H9 (cell line): Measurements from ENCODE around the gene IBA57. TPM values are rescaled to one million over a fixed set of nuclear protein-coding genes. Genes with fewer than 3 reads are reported as not detected.

ENCODE experiments used
- DNase-seq: peaks from one replicate; pipeline ENCODE4 v3.0.0-alpha.2; 2017
- H2AFZ ChIP-seq: one replicate; pipeline ENCODE4 v1.6.1; 2013; ENCODE audit warnings: mild to moderate bottlenecking, low read length, control low read depth, moderate library complexity
- H2AK5ac ChIP-seq: 2 replicates; pipeline ENCODE4 v1.6.1; 2013; ENCODE audit warnings: low read length, control low read depth, mixed read lengths; ENCODE audit not compliant: insufficient read length
- H2BK120ac ChIP-seq: one replicate; pipeline ENCODE4 v1.6.1; 2013; ENCODE audit warnings: low read depth, mild to moderate bottlenecking, low read length, control low read depth, inconsistent platforms; ENCODE audit not compliant: poor library complexity, severe bottlenecking
- H2BK12ac ChIP-seq: 2 replicates; pipeline ENCODE4 v1.6.1; 2013; ENCODE audit warnings: low read length, control low read depth, mixed read lengths, low read depth; ENCODE audit not compliant: insufficient read length
- H2BK15ac ChIP-seq: 2 replicates; pipeline ENCODE4 v1.6.1; 2013; ENCODE audit warnings: low read depth, low read length, control low read depth
- H2BK20ac ChIP-seq: one replicate; pipeline ENCODE4 v1.6.1; 2013; ENCODE audit warnings: low read depth, mild to moderate bottlenecking, low read length, control low read depth, inconsistent platforms; ENCODE audit not compliant: poor library complexity, severe bottlenecking
- H2BK5ac ChIP-seq: 2 replicates; pipeline ENCODE4 v1.6.1; 2013; ENCODE audit warnings: low read length, control low read depth, mixed read lengths; ENCODE audit not compliant: insufficient read length
- H3K14ac ChIP-seq: 2 replicates; pipeline ENCODE4 v1.6.1; 2013; ENCODE audit warnings: low read length, control low read depth; ENCODE audit not compliant: insufficient read depth
- H3K18ac ChIP-seq: 2 replicates; pipeline ENCODE4 v1.6.1; 2013; ENCODE audit warnings: low read depth, mild to moderate bottlenecking, mixed read lengths, low read length, control low read depth; ENCODE audit not compliant: insufficient read length
- H3K23ac ChIP-seq: 2 replicates; pipeline ENCODE4 v1.6.1; 2013; ENCODE audit warnings: low read length, control low read depth, mixed read lengths, low read depth; ENCODE audit not compliant: insufficient read length
- H3K23me2 ChIP-seq: 2 replicates; pipeline ENCODE4 v1.6.1; 2013; ENCODE audit warnings: low read depth, mild to moderate bottlenecking, mixed read lengths, low read length, control low read depth; ENCODE audit not compliant: insufficient read length, poor library complexity, severe bottlenecking
- H3K27ac ChIP-seq: 2 replicates; pipeline ENCODE4 v1.5.1; 2013; ENCODE audit warnings: low read length, control low read depth, mixed read lengths, low read depth; ENCODE audit not compliant: insufficient read length
- H3K27me3 ChIP-seq: 2 replicates; pipeline ENCODE4 v1.6.1; 2013; ENCODE audit warnings: low read length, control low read depth, inconsistent platforms; ENCODE audit not compliant: insufficient read depth
- H3K4ac ChIP-seq: 2 replicates; pipeline ENCODE4 v1.6.1; 2013; ENCODE audit warnings: low read depth, mild to moderate bottlenecking, control low read depth, inconsistent platforms, low read length, moderate library complexity
- H3K4me1 ChIP-seq: 2 replicates; pipeline ENCODE4 v1.6.1; 2013; ENCODE audit warnings: low read length, control low read depth, inconsistent platforms; ENCODE audit not compliant: insufficient read depth
- H3K4me2 ChIP-seq: 2 replicates; pipeline ENCODE4 v1.6.1; 2013; ENCODE audit warnings: low read length, control low read depth, mixed read lengths; ENCODE audit not compliant: insufficient read length, insufficient read depth
- H3K56ac ChIP-seq: 2 replicates; pipeline ENCODE4 v1.6.1; 2013; ENCODE audit warnings: low read depth, mild to moderate bottlenecking, mixed read lengths, low read length, control low read depth; ENCODE audit not compliant: insufficient read length
- H3K79me1 ChIP-seq: 2 replicates; pipeline ENCODE4 v1.6.1; 2013; ENCODE audit warnings: low read depth, mild to moderate bottlenecking, moderate library complexity, low read length, control low read depth, inconsistent platforms; ENCODE audit not compliant: insufficient read depth, poor library complexity, severe bottlenecking
- H3K79me2 ChIP-seq: 2 replicates; pipeline ENCODE4 v1.6.1; 2013; ENCODE audit warnings: low read length, control low read depth, inconsistent platforms; ENCODE audit not compliant: insufficient read depth
- H3K9ac ChIP-seq: 2 replicates; pipeline ENCODE4 v1.6.1; 2013; ENCODE audit warnings: low read length, control low read depth, mixed read lengths; ENCODE audit not compliant: insufficient read length; ENCODE audit errors: extremely low read depth
- H3K9me3 ChIP-seq: one replicate; pipeline ENCODE4 v1.6.1; 2013; ENCODE audit warnings: low read depth, low read length, inconsistent platforms; ENCODE audit not compliant: control insufficient read depth
- H3T11ph ChIP-seq: one replicate; pipeline ENCODE4 v1.6.1; 2013; ENCODE audit warnings: mild to moderate bottlenecking, low read length, control low read depth, inconsistent platforms
- H4K20me1 ChIP-seq: one replicate; pipeline ENCODE4 v1.6.1; 2013; ENCODE audit not compliant: control insufficient read depth, insufficient read length, insufficient read depth
- H4K5ac ChIP-seq: 2 replicates; pipeline ENCODE4 v1.6.1; 2013; ENCODE audit warnings: low read depth, mild to moderate bottlenecking, mixed read lengths, low read length, control low read depth; ENCODE audit not compliant: insufficient read length
- H4K8ac ChIP-seq: replicated peaks from 2 replicates; pipeline ENCODE4 v1.6.1; 2013; ENCODE audit warnings: low read length, control low read depth, mixed read lengths, low read depth; ENCODE audit not compliant: insufficient read length
- H4K91ac ChIP-seq: 2 replicates; pipeline ENCODE4 v1.6.1; 2013; ENCODE audit warnings: low read depth, mild to moderate bottlenecking, moderate library complexity, mixed read lengths, low read length, control low read depth; ENCODE audit not compliant: insufficient read length
- H3K27ac Mint-ChIP-seq, 3 experiments: 2 replicates in 2 of 3; 3 replicates in 1 of 3; pipeline ENCODE4 v1.8.0; 2020 to 2021; ENCODE audit warnings: mixed read lengths in 3 of 3, mild to moderate bottlenecking in 1 of 3, moderate library complexity in 1 of 3
- H3K27me3 Mint-ChIP-seq: 2 replicates; pipeline ENCODE4 v1.8.0; 2021; ENCODE audit warnings: low read depth, mild to moderate bottlenecking, moderate library complexity, mixed read lengths
- H3K36me3 Mint-ChIP-seq, 3 experiments: 2 replicates in 2 of 3; 3 replicates in 1 of 3; pipeline ENCODE4 v1.8.0; 2020 to 2021; ENCODE audit warnings: low read depth in 3 of 3, mixed read lengths in 3 of 3; ENCODE audit not compliant: insufficient read depth in 1 of 3
- H3K4me1 Mint-ChIP-seq, 2 experiments: 2 replicates each; pipeline ENCODE4 v1.8.0; 2020; ENCODE audit warnings: mixed read lengths in 2 of 2
- H3K4me3 Mint-ChIP-seq, 2 experiments: 2 replicates in 1 of 2; 3 replicates in 1 of 2; pipeline ENCODE4 v1.8.0; 2020 to 2021; ENCODE audit warnings: mild to moderate bottlenecking in 2 of 2, mixed read lengths in 2 of 2, moderate library complexity in 1 of 2
- H3K9me3 Mint-ChIP-seq, 2 experiments: 2 replicates in 1 of 2; 3 replicates in 1 of 2; pipeline ENCODE4 v1.8.0; 2020; ENCODE audit warnings: mild to moderate bottlenecking in 2 of 2, mixed read lengths in 2 of 2, moderate library complexity in 1 of 2
- CTCF ChIP-seq: fragments of 200-600 bp; sonication (generic); conservative IDR thresholded peaks from 3 replicates; pipeline ENCODE4 v1.8.0; 2021; ENCODE audit warnings: antibody characterized with exemption, mild to moderate bottlenecking
- WGBS: extraction: QIAGEN DNeasy Blood & Tissue Kit; methylation state at CpG from one replicate; pipeline ENCODE4 v1.1.7; 2013; ENCODE audit warnings: missing lambda C conversion rate, low lambda C conversion rate, mixed read lengths; ENCODE audit not compliant: insufficient read length; ENCODE audit errors: extremely low coverage; 5-methylcytosine and 5-hydroxymethylcytosine counted together
- total RNA-seq: library from RNA; stranded (reverse); gene quantifications from 2 replicates; pipeline ENCODE4 v1.2.1, GENCODE V29; 2021

IBA57 gene
- total RNA-seq, 1 experiment from 2014 or later, result 12.6 TPM

GRCh38 chr1:228144993-228145343, 20.6 kb upstream of the IBA57 start:
- Histone ChIP-seq H4K91ac (no peak overlapping the region), H3K79me2 (peaks cover 15% of the 10 kb centered on the region; the same call in 1 of the 2 replicates), H3K23ac (no peak overlapping the region), H3K18ac (no peak overlapping the region), H4K5ac (no peak overlapping the region), H3K4ac (no peak overlapping the region), H3K23me2 (peaks cover 7% of the 10 kb centered on the region), H3K56ac (no peak overlapping the region), H3K27ac (no peak overlapping the region), H3K9ac (no peak overlapping the region), H2BK5ac (no peak overlapping the region), H3K4me1 (no peaks in the 10 kb centered on the region), H2BK15ac (no peak overlapping the region), H4K20me1 (peaks cover 2% of the 10 kb centered on the region), H2BK20ac (no peak overlapping the region), H3K9me3 (no peaks in the 10 kb centered on the region), H3K4me2 (no peak overlapping the region), H3T11ph (no peak overlapping the region), H2BK120ac (no peak overlapping the region), H4K8ac (no peak overlapping the region), H3K14ac (no peak overlapping the region), H2BK12ac (no peak overlapping the region), H3K27me3 (no peaks in the 10 kb centered on the region), H2AFZ (no peak overlapping the region), H3K79me1 (peaks cover 8% of the 10 kb centered on the region), H2AK5ac (no peak overlapping the region)
- no peak overlapping the region for H3K4me3 Mint-ChIP-seq
- TF ChIP-seq CTCF, result no peak
- H3K4me1 Mint-ChIP-seq, result peaks cover 4 to 19% of the 10 kb centered on the region in 2 experiments
- no peak for DNase-seq
- no CpG with 5 or more reads among the region's 8 CpGs for WGBS
- H3K36me3 Mint-ChIP-seq, result no peaks in the 10 kb centered on the region; a peak in 1 of 7 replicates
- no peaks in the 10 kb centered on the region for H3K27me3 Mint-ChIP-seq
- no peaks in the 10 kb centered on the region for H3K9me3 Mint-ChIP-seq
- no peak overlapping the region for H3K27ac Mint-ChIP-seq
